Right lobe of liver (tissue), 4 donors: ENCODE results near the gene THBS1.

Experiments
- CTCF ChIP-seq, 4 donors: fragments of 200-600 bp in 3 of 4; fragments of 450-650 bp in 1 of 4; IDR thresholded peaks; one replicate each; pipeline versions ENCODE4 v1.5.1 to v1.8.0; 2016 to 2022; ENCODE audit warnings: antibody characterized with exemption in 4 of 4, mild to moderate bottlenecking in 2 of 4
- POLR2A ChIP-seq: fragments of 450-650 bp; IDR thresholded peaks from one replicate; pipeline ENCODE4 v1.6.1; 2017; ENCODE audit warnings: antibody characterized with exemption, mild to moderate bottlenecking
- donor health status: DM: no; HTN: no; CAD: no.
- donor health status: DM: no; HTN: no; CAD: no.
- donor health status: DM: no; HTN: yes; CAD: no.

GRCh38 chr15:39596358-39597051 lies 15.6 kb downstream of the THBS1 start:
- TF ChIP-seq CTCF (IDR thresholded peaks at IDR 0.05) (no peak), POLR2A (no peak)
